ENCODE results near the gene MDFI.

MDFI gene

DNA sequence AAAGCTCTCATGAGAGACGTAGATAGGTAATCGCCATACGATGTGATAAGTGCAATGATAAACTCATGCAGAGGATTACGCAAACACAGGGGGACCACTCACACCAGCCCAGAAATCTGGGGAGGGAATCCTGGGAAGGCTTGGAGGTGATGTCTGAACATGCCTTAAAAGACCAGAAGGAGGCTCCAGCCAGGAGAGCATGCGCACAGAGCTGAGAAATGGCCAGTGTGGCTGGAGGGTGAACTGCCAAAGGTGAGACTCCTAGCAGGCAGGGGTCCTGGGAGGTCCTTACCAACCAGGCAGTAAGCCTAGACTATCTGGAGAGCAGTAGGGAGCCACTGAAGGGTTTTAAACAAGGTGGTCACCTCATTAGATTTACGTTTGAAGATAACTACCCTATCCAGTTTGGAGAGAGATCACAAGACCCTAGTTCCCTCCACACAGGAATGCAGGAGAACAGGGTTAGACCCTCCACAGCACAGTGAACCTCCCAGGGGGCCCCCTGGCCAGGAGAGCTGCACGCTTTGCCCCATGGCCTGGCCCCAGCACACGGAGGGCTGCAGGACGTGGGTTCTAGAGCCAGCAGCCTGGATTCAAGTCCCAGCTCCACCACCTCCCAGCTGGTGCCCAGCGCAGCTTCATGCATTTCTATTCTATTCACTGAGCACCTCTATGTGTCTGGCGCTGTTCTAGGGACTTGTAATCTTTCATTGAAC lies 13.1 kb downstream of the MDFI start:
- DNase-seq (ENCODE audit: low spot score): no peak
- TF ChIP-seq, protein P1, sequence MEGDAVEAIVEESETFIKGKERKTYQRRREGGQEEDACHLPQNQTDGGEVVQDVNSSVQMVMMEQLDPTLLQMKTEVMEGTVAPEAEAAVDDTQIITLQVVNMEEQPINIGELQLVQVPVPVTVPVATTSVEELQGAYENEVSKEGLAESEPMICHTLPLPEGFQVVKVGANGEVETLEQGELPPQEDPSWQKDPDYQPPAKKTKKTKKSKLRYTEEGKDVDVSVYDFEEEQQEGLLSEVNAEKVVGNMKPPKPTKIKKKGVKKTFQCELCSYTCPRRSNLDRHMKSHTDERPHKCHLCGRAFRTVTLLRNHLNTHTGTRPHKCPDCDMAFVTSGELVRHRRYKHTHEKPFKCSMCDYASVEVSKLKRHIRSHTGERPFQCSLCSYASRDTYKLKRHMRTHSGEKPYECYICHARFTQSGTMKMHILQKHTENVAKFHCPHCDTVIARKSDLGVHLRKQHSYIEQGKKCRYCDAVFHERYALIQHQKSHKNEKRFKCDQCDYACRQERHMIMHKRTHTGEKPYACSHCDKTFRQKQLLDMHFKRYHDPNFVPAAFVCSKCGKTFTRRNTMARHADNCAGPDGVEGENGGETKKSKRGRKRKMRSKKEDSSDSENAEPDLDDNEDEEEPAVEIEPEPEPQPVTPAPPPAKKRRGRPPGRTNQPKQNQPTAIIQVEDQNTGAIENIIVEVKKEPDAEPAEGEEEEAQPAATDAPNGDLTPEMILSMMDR (IDR thresholded peaks at IDR 0.05; ENCODE audit: borderline replicate concordance, control extremely low read depth, extremely low read depth, insufficient read depth, missing control alignments): no peak
- in situ Hi-C loops (cut with MboI; ENCODE audit: low sequenced_read_pairs, unreplicated experiment): no loop called here

DNA sequence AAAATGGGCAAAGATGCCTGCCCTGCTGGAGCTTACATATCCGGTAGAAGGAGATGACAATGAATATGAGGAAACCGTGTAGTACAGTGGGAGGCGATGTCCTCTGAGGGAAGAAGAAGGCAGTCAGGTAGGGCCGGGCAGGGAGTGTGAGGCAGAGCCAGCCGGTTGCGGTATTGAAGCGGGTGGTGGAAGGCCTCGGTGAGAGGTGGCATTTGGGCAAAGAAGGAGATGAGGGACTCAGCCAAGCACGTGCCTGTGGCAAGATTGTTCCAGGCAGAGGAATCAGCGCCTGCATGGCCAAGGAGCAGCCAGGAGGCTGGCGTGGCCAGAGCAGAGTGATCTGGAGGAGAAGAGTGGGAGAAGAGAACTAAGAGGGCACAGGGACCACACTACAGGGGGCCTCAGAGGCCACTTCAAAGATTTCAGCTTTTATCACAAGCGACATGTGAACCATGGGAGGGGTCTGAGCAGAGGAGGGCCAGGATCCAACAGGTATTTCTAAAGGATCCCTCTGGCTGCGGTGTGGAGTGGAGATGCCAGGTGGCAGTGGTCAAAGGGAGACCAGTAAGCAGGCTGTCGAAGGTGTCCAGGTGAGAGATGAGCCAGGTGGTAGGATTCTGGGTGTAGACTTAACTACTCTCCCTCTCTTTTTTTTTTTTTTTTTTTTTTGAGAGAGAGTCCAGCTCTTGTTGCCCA lies 13.8 kb downstream of the MDFI start:
- in situ Hi-C loops (cut with MboI; ENCODE audit: low sequenced_read_pairs, unreplicated experiment): no loop called here
- TF ChIP-seq, protein P1 (IDR thresholded peaks at IDR 0.05; ENCODE audit: borderline replicate concordance, control extremely low read depth, extremely low read depth, insufficient read depth, missing control alignments): no peak
- DNase-seq (ENCODE audit: low spot score): no peak

DNA sequence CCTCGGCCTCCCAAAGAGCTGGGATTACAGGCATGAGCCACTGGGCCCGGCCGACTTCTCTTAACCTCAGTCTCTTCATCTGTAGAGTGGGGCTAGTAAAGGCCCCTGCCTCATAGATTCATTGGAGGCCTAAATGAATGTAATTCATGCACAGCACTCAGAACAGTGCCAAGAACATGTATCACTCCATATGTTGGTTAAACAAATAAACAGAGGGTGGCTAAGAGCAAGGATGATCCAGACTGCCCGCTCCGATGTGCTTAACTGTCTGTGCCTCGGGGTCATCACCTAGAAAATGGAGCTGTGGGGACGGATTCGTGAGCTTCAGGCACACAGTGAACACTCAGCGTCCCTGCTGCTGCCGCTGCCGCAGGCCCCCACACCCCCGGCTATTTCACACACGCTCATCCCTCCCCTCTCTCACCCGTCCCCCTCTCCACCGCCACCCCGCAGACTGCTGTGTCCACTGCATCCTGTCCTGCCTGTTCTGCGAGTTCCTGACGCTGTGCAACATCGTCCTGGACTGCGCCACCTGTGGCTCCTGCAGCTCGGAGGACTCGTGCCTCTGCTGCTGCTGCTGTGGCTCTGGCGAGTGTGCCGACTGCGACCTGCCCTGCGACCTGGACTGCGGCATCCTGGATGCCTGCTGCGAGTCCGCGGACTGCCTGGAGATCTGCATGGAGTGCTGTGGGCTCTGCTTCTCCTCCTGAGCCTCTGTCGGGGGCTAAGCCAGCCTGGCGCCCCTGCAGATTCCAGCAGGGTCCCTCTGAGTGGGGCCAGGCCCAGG lies 14.8 kb downstream of the MDFI start:
- TF ChIP-seq, protein P1 (IDR thresholded peaks at IDR 0.05; ENCODE audit: borderline replicate concordance, control extremely low read depth, extremely low read depth, insufficient read depth, missing control alignments): no peak
- DNase-seq (ENCODE audit: low spot score): no peak
- in situ Hi-C loops (cut with MboI; ENCODE audit: low sequenced_read_pairs, unreplicated experiment): no loop called here

DNA sequence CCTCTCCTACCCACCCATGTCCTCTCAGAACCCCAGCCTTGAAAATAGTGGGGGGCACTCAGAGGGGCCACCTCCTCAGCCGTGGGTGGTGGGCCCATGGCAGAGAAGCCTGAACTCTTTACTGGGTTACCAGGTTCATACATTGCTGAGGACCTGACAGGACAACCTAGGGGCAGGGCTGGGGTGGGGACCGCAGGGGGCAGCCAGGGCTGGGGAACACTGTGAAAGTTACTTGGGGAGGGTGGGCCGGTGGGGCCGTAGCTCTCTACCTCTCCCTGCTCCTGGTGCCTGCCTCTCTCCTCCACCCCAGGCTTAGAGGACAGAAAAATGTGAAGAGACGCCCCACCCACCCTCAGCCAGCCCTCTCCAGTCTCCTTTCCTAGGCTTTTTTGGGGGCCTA lies 15.4 kb downstream of the MDFI start:
- in situ Hi-C loops (cut with MboI; ENCODE audit: low sequenced_read_pairs, unreplicated experiment): no loop called here
- TF ChIP-seq, protein P1 (IDR thresholded peaks at IDR 0.05; ENCODE audit: borderline replicate concordance, control extremely low read depth, extremely low read depth, insufficient read depth, missing control alignments): no peak
- no peak for DNase-seq (ENCODE audit: low spot score)

DNA sequence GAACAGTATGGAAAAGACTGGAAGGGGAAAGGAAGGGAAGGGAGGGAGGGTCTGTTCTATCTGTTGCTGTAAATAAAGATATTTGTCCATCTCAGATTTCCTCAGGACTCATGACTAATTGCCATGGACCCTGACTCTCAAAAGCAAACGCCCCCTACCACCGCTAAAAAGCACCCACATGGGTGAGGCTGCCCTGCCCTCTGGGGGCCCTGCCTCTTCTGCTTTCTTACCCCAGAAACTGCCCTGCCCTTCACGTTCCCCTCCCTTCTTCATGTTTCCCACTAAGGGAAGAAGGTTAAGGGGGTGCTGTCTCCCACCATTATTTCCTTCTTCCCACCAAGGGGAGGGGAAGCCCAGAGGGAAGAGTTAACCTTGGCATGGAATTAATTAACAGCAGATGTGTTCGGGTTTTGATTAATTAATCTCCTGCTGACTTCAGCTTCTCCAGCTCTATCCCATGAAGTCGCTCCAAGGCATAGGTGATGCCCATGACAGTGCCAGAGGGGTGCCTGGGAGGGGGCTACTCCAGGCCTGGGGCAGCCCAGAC lies 16.0 kb downstream of the MDFI start:
- no peak for DNase-seq (ENCODE audit: low spot score)
- TF ChIP-seq, protein P1 (IDR thresholded peaks at IDR 0.05; ENCODE audit: borderline replicate concordance, control extremely low read depth, extremely low read depth, insufficient read depth, missing control alignments): no peak
- in situ Hi-C loops (cut with MboI; ENCODE audit: low sequenced_read_pairs, unreplicated experiment): no loop called here

DNA sequence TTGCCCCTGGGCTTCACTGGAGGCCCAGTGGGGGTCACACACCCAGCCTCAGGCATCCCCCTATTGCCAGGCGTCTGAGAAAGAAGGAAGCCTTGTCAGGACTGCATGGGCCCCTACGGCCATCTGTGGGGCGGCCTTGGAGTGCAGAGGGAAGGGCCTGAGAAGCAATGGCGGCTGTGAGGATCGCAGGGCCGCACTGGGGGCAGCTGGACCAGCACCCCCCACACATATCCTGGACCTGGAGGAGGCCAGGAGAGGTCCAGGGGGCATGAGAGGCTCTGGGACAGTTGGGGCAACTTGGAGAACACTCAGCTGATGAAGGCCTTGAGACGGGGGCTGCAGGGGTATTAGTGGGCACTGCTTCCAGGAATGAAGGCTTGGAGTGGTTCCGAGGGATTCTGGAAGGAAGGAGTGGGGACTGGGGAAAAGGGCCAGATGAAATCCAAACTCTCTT lies 16.5 kb downstream of the MDFI start:
- TF ChIP-seq, protein P1 (IDR thresholded peaks at IDR 0.05; ENCODE audit: borderline replicate concordance, control extremely low read depth, extremely low read depth, insufficient read depth, missing control alignments): no peak
- DNase-seq (ENCODE audit: low spot score): no peak
- in situ Hi-C loops (cut with MboI; ENCODE audit: low sequenced_read_pairs, unreplicated experiment): no loop called here
